Right lobe of liver (tissue), 6 donors: ENCODE results near the gene GPR39. TPM values are rescaled to one million over a fixed set of nuclear protein-coding genes. Genes with fewer than 3 reads are reported as not detected.
A peak's percentile ranks its signal among the peaks of the same experiment; 100 is the strongest.

Source experiments
- ATAC-seq, 4 donors: fragments of 200-7000 bp; cut with Tn5 transposase; one replicate each; pipeline ENCODE4 v1.9.1; 2020; ENCODE audit warnings: mild to moderate bottlenecking in 4 of 4, moderate library complexity in 4 of 4
- DNase-seq, 3 donors: peaks; one replicate each; pipeline ENCODE4 v3.0.0-alpha.2; 2020
- H3K27ac ChIP-seq, 3 donors: fragments of 200-600 bp; one replicate each; pipeline ENCODE4 v1.8.0; 2022
- H3K27me3 ChIP-seq, 2 donors: fragments of 200-600 bp; one replicate each; pipeline ENCODE4 v1.8.0; 2022
- H3K36me3 ChIP-seq, 4 donors: fragments of 200-600 bp; sonication (generic) in 1 of 4; one replicate each; pipeline versions ENCODE4 v1.5.1 to v1.8.0; 2017 to 2022; ENCODE audit warnings: control low read depth in 1 of 4
- H3K4me1 ChIP-seq, 4 donors: fragments of 200-600 bp; sonication (generic) in 1 of 4; one replicate each; pipeline versions ENCODE4 v1.5.1 to v1.8.0; 2017 to 2022; ENCODE audit warnings: control low read depth in 1 of 4
- H3K4me3 ChIP-seq, 3 donors: fragments of 200-600 bp; one replicate each; pipeline ENCODE4 v1.8.0; 2022
- H3K9me3 ChIP-seq, 4 donors: fragments of 200-600 bp; sonication (generic) in 1 of 4; one replicate each; pipeline versions ENCODE4 v1.5.1 to v1.8.0; 2017 to 2022; ENCODE audit warnings: control low read depth in 1 of 4
- CTCF ChIP-seq, 4 donors: fragments of 200-600 bp in 3 of 4; fragments of 450-650 bp in 1 of 4; IDR thresholded peaks; one replicate each; pipeline versions ENCODE4 v1.5.1 to v1.8.0; 2016 to 2022; ENCODE audit warnings: antibody characterized with exemption in 4 of 4, mild to moderate bottlenecking in 2 of 4
- POLR2A ChIP-seq: fragments of 450-650 bp; IDR thresholded peaks from one replicate; pipeline ENCODE4 v1.6.1; 2017; ENCODE audit warnings: antibody characterized with exemption, mild to moderate bottlenecking
- WGBS: methylation state at CpG from one replicate; pipeline ENCODE4 v1.1.6; 2018; ENCODE audit warnings: low coverage, low lambda C conversion rate; ENCODE audit not compliant: insufficient coverage; ENCODE audit errors: missing lambda C conversion rate; 5-methylcytosine and 5-hydroxymethylcytosine counted together
- intact Hi-C, 2 donors: fragments of 100-400 bp; cut with DNase I; formaldehyde crosslinking; loops; one replicate each; pipeline versions ENCODE4 v1.11.2 to v1.14.1; 2022
- long read RNA-seq: library from polyadenylated mRNA; unstranded; transcript quantifications from one replicate; pipeline ENCODE4 v2.0.0, GENCODE V29; 2019
- total RNA-seq, 6 experiments: library from RNA; depleted of rRNA in 2 of 6; stranded (reverse); fragments of >200 nt in 2 of 6; fragmentation: NEBNext Ultra II Directional in 3 of 6; extraction: Animal tissue kit (Norgen Biotek cat#: 25700) in 3 of 6; gene quantifications; one replicate each; pipeline versions ENCODE4 v1.1.0 to v1.2.4, GENCODE V29; 2016 to 2023
- donor health status: DM: no; HTN: yes; CAD: no.
- donor health status: DM: no; HTN: no; CAD: no.
- donor health status: DM: no; HTN: no; CAD: no.
- donor health status: DM: no; HTN: yes; CAD: no.
- donor health status: DM: no; HTN: yes; CAD: no.

GPR39 gene
- total RNA-seq = 1 to 10 TPM; 3.6 to 9.1 (median 6.0) TPM
- long read RNA-seq = 0 reads

DNA sequence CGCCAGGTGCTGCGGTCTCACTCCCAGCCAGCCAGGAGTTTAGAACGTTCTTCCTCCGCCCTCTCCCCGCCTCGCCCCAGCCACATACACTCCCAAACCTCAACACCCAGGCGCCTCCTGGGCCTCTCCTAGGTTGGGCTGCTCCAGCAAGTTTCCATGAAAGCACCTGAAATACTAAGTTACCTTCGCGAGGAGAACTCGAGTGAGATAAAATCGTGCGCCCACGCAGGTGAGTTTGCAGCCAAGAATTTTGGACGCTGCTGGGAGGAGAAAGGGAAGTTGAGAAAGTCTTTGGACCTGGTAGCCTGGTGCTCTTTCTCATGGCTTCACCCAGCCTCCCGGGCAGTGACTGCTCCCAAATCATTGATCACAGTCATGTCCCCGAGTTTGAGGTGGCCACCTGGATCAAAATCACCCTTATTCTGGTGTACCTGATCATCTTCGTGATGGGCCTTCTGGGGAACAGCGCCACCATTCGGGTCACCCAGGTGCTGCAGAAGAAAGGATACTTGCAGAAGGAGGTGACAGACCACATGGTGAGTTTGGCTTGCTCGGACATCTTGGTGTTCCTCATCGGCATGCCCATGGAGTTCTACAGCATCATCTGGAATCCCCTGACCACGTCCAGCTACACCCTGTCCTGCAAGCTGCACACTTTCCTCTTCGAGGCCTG is at the start of gene GPR39:
TSS of gene GPR39 (plus strand) at position 83 of the 673 bp plus-strand sequence.
- peak; percentile 4 to 21 (median 12) for ATAC-seq

GRCh38 chr2:132368191-132368590 is 48.4 kb upstream of the GPR39 start:
- H3K9me3 ChIP-seq = peaks cover 0 to 2% (median 0%) of the 10 kb centered on the region in 4 donors
- H3K4me3 ChIP-seq = no peak overlapping the region
- intact Hi-C loops = no loop called here
- TF ChIP-seq CTCF (IDR thresholded peaks at IDR 0.05) = no peak
- TF ChIP-seq POLR2A = no peak
- no peaks in the 10 kb centered on the region for H3K36me3 ChIP-seq
- 42% methylated on average over 2 of the region's 2 CpGs for WGBS
- DNase-seq (no peak), ATAC-seq (no peak)
- H3K27me3 ChIP-seq = no peaks in the 10 kb centered on the region
- H3K27ac ChIP-seq = no peak overlapping the region
- H3K4me1 ChIP-seq = no peaks in the 10 kb centered on the region

More for the DNA sequence above, at the start of gene GPR39:
- WGBS = 9% methylated on average over 14 of the region's 23 CpGs
- Histone ChIP-seq H3K4me3 (peak within 1 kb of the TSS; percentile 59 to 71 (median 63)), H3K4me1 (peaks cover 0 to 36% (median 5%) of the 10 kb centered on the region in 4 donors), H3K27me3 (no peaks in the 10 kb centered on the region), H3K36me3 (no peaks in the 10 kb centered on the region), H3K27ac (peak within 1 kb of the TSS; percentile 64 to 87 (median 77)), H3K9me3 (no peaks in the 10 kb centered on the region)
- no peak for DNase-seq
- TF ChIP-seq POLR2A (peak; percentile 43), CTCF (IDR thresholded peaks at IDR 0.05) (peak in 2 of 4 donors; percentile 13 to 20)
- intact Hi-C loops = no loop called here

- DNase-seq (no peak), ATAC-seq (no peak)
- intact Hi-C loops = no loop called here
- no peak overlapping the region for H3K4me3 ChIP-seq
- 50% methylated on average over 1 of the region's 3 CpGs for WGBS
- H3K27me3 ChIP-seq = no peaks in the 10 kb centered on the region
- no peak for TF ChIP-seq CTCF (IDR thresholded peaks at IDR 0.05)
- TF ChIP-seq POLR2A = no peak
- no peaks in the 10 kb centered on the region for H3K4me1 ChIP-seq
- H3K36me3 ChIP-seq = no peaks in the 10 kb centered on the region
- H3K9me3 ChIP-seq = no peaks in the 10 kb centered on the region
- no peak overlapping the region for H3K27ac ChIP-seq
Observed at GRCh38 chr2:132372276-132372675, 44.3 kb upstream of the GPR39 start.

DNA sequence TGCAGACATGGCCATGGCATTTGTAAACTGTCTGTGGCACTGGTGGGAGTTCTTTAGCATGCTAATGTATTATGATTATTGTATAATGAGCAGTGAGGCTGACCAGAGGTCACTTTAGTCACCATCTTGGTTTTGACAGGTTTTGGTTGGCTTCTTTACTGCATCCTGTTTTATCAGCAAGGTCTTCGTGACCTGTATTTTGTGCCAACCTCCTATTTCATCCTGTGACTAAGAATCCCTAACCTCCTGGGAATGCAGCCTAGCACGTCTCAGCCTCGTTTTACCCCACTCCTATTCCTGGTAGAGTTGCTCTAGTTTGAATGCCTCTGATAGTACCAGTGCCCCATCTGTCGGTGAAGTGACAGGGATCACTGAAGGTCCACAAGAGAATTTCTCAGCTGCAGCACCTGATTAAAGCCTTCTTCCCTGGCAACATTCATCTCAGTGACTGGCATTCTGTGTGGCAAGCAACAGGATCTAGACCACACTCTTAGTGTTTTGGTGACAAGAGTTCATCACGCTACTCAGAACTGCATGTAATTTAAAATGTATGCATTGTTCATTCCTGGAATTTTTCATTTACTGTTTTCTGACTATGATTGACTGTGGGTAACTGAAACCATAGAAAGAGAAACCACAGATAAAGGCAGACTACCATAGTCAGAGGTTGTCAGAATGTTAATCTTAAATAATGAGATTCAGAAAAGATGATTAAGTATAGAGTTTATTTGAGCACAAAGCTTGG is 43.0 kb upstream of the GPR39 start:
- no peak for DNase-seq
- no peak for ATAC-seq

More for the DNA sequence above, 43.0 kb upstream of the GPR39 start:
- H3K36me3 ChIP-seq = no peaks in the 10 kb centered on the region
- H3K4me1 ChIP-seq = no peaks in the 10 kb centered on the region
- TF ChIP-seq CTCF (IDR thresholded peaks at IDR 0.05) (no peak), POLR2A (no peak)
- no peaks in the 10 kb centered on the region for H3K27me3 ChIP-seq
- no peaks in the 10 kb centered on the region for H3K9me3 ChIP-seq
- 45% methylated on average over 5 of the region's 5 CpGs for WGBS
- intact Hi-C loops = no loop called here
- no peak overlapping the region for H3K4me3 ChIP-seq
- no peak overlapping the region for H3K27ac ChIP-seq
